ENCODE results near the gene COASY. TPM values are rescaled to one million over a fixed set of nuclear protein-coding genes. Genes with fewer than 3 reads are reported as not detected.
A peak's percentile ranks its signal among the peaks of the same experiment; 100 is the strongest.
"Not testable (repeated sequence)": the region's sequence is repeated elsewhere in the genome, so short reads cannot be mapped to it uniquely, and the experiment has no call there.

COASY gene
- total RNA-seq, 3 donors from 2014 or later = 74.5 to 98.7 (median 87.8) TPM

- Histone ChIP-seq H3K4me3 (no peak overlapping the region), H3K4me1 (ENCODE audit: low read depth) (peaks cover 12% of the 10 kb centered on the region), H3K9me3 (no peaks in the 10 kb centered on the region), H3K36me3 (ENCODE audit: low read depth) (no peaks in the 10 kb centered on the region)
- TF ChIP-seq CTCF (IDR thresholded peaks at IDR 0.05) = peak; percentile 32
- intact Hi-C loops (cut with DNase I, micrococcal nuclease) = no loop called here
- ATAC-seq = peak; percentile 95
- peak; percentile 91 to 96 (median 94) for DNase-seq
Measured at GRCh38 chr17:42548070-42548837, 13.7 kb upstream of the COASY start.

DNA sequence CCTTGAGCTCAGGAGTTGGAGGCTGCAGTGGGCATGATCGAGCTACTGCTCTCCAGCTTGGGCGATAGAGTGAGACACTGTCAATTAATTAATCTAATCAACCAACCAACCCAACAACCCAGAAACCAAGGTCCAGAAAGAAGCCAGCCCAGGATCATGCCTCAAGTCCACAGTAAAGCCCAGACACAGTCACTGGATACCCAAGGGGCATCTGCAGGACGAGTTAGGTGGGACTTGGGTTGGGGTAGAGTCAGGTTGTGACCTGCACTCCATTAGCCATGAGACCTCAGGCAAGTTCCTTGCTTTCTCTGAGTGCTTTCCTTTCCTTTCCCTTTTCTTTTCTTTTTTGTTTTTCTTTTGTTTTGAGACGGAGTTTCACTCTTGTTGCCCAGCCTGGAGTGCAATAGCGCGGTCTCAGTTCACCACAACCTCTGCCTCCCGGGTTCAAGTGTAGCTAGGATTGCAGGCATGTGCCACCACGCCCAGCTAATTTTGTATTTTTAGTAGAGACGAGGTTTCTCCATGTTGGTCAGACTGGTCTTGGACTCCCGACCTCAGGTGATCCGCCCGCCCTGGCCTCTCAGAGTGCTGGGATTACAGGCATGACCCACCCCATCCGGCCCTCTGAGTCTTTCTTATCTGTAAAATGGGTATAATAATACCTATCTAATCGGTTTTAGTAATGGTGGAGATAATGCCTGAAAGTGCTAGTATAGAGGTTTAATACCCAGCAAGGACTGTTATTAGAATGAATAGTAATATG lies 12.8 kb upstream of the COASY start:
- no peak for TF ChIP-seq CTCF (IDR thresholded peaks at IDR 0.05)
- no peak for ATAC-seq
- Histone ChIP-seq H3K4me1 (ENCODE audit: low read depth) (peaks cover 18% of the 10 kb centered on the region), H3K4me3 (no peak overlapping the region), H3K36me3 (ENCODE audit: low read depth) (no peaks in the 10 kb centered on the region), H3K9me3 (no peaks in the 10 kb centered on the region)
- intact Hi-C loops (cut with DNase I, micrococcal nuclease) = no loop called here
- DNase-seq = peak in 1 of 3 donors; percentile 44

- peaks cover 26% of the 10 kb centered on the region for H3K4me1 ChIP-seq (ENCODE audit: low read depth)
- DNase-seq = peak in 2 of 3 donors; percentile 28 to 46
- ATAC-seq; H3K9me3 ChIP-seq; intact Hi-C loops (cut with DNase I, micrococcal nuclease); H3K36me3 ChIP-seq (ENCODE audit: low read depth); H3K4me3 ChIP-seq: not testable (repeated sequence)
Measured at GRCh38 chr17:42552736-42553135, 9.2 kb upstream of the COASY start, which contains the start of gene HSD17B1. TSS of gene HSD17B1 (plus strand) at chr17:42552923. CDS start at chr17:42552934, 11 bp downstream.

DNA sequence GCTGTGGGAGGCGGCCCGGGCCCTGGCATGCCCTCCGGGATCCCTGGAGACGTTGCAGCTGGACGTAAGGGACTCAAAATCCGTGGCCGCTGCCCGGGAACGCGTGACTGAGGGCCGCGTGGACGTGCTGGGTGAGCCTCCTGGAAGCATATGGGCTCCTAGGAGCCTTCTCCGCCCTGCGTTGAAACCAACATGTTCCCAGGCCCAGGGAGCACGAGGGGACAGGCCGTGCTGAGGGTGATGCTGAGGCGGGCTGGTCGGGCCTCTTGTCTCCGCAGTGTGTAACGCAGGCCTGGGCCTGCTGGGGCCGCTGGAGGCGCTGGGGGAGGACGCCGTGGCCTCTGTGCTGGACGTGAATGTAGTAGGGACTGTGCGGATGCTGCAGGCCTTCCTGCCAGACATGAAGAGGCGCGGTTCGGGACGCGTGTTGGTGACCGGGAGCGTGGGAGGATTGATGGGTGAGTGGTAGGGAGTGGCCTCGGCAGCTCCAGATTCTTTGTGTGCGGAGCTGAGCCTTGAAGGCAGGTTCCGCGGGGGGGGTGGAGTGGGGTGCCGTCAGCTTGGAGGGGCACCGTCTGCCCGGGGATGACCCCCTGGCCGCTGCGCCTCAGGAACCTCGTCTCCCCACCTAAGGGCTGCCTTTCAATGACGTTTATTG lies 8.7 kb upstream of the COASY start:
- ATAC-seq (no peak), DNase-seq (peak in 2 of 3 donors; percentile 39 to 65)
- TF ChIP-seq CTCF (IDR thresholded peaks at IDR 0.05) = no peak
- no peaks in the 10 kb centered on the region for H3K36me3 ChIP-seq (ENCODE audit: low read depth)
- intact Hi-C loops (cut with DNase I, micrococcal nuclease) = no loop called here
- H3K4me1 ChIP-seq (ENCODE audit: low read depth) = peaks cover 25% of the 10 kb centered on the region
- no peak overlapping the region for H3K4me3 ChIP-seq
- no peaks in the 10 kb centered on the region for H3K9me3 ChIP-seq

- H3K4me3 ChIP-seq = peak overlapping the region; percentile 72
- DNase-seq = peak in 2 of 3 donors; percentile 63 to 65
Measured at GRCh38 chr17:42553866-42554249, 8.1 kb upstream of the COASY start.

More at GRCh38 chr17:42553866-42554249, 8.1 kb upstream of the COASY start:
- ATAC-seq = peak; percentile 62
- H3K9me3 ChIP-seq = no peaks in the 10 kb centered on the region
- H3K4me1 ChIP-seq (ENCODE audit: low read depth) = peaks cover 24% of the 10 kb centered on the region
- intact Hi-C loops (cut with DNase I, micrococcal nuclease) = no loop called here
- no peaks in the 10 kb centered on the region for H3K36me3 ChIP-seq (ENCODE audit: low read depth)
- no peak for TF ChIP-seq CTCF (IDR thresholded peaks at IDR 0.05)

Data from mucosa of descending colon (tissue), 3 donors.